Measurements from ENCODE around the gene POLR3A. TPM values are rescaled to one million over a fixed set of nuclear protein-coding genes. Genes with fewer than 3 reads are reported as not detected.
A peak's percentile ranks its signal among the peaks of the same experiment; 100 is the strongest.

POLR3A gene
- total RNA-seq, 1 experiment from 2014 or later = 38.0 TPM

DNA sequence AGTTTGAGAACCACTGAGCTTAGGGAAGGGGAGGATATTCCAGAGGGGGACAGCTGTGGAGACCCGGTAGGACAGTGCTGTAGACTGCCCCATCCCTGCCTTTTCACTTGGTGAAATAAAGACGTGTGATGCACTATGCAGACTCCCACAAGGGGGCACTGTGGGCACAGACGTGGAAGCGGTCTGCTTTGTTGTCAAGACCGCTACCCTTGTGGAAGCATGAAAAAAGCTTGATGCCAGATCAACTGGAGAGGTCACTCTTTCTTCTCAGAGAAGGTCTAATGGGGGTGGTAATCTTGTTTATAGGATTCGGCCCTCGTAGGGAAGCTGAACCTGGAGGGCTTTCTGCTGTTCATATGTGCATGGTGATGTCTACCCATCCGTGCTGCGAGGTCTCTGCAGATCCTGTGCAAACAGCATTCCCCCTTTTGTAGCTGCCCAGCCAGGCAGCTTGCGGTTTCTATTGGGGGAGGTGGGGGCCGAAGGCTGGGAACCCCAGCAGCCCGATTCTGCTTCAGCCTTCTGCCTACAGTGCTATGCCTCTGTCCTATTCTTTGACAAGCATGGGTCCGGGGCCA, 18.1 kb upstream of the POLR3A start:
- H3K79me1 ChIP-seq (ENCODE audit: insufficient read depth, low read depth, low read length, poor library complexity, severe bottlenecking) = no peaks in the 10 kb centered on the region
- H4K8ac ChIP-seq (replicated peaks; ENCODE audit: insufficient read length, low read depth, low read length) = no peak overlapping the region
- Mint-ChIP-seq H3K4me3 (no peak overlapping the region; a peak in 1 of 5 replicates), H3K4me1 (peaks cover 22 to 25% of the 10 kb centered on the region in 2 experiments), H3K9me3 (no peaks in the 10 kb centered on the region), H3K27ac (no peak overlapping the region), H3K27me3 (ENCODE audit: low read depth) (no peaks in the 10 kb centered on the region; the same call in 1 of the 2 replicates), H3K36me3 (ENCODE audit: insufficient read depth in 1 of 3, low read depth in 3 of 3) (peaks cover 2 to 11% (median 5%) of the 10 kb centered on the region in 3 experiments; a peak in 5 of 7 replicates)
- no peak overlapping the region for H2AFZ ChIP-seq (ENCODE audit: low read length)
- no peak overlapping the region for H2BK5ac ChIP-seq (ENCODE audit: insufficient read length, low read length)
- no peak overlapping the region for H4K5ac ChIP-seq (ENCODE audit: insufficient read length, low read depth, low read length)
- no peak overlapping the region for H2BK120ac ChIP-seq (ENCODE audit: low read depth, low read length, poor library complexity, severe bottlenecking)
- WGBS (ENCODE audit: extremely low coverage, insufficient read length, low lambda C conversion rate) = no CpG with 5 or more reads among the region's 13 CpGs
- DNase-seq = peak; percentile 93
- H3K4me2 ChIP-seq (ENCODE audit: insufficient read depth, insufficient read length, low read length) = no peak overlapping the region
- H2BK12ac ChIP-seq (ENCODE audit: insufficient read length, low read depth, low read length) = no peak overlapping the region
- peak; percentile 96 for TF ChIP-seq CTCF (conservative IDR thresholded peaks at IDR 0.05)
- no peak overlapping the region for H2BK20ac ChIP-seq (ENCODE audit: low read depth, low read length, poor library complexity, severe bottlenecking)
- no peak overlapping the region for H3K14ac ChIP-seq (ENCODE audit: insufficient read depth, low read length)
- H3K23me2 ChIP-seq (ENCODE audit: insufficient read length, low read depth, low read length, poor library complexity, severe bottlenecking) = no peaks in the 10 kb centered on the region
- no peaks in the 10 kb centered on the region for H3K4me1 ChIP-seq (ENCODE audit: insufficient read depth, low read length)
- H4K91ac ChIP-seq (ENCODE audit: insufficient read length, low read depth, low read length) = no peak overlapping the region
- H3K4ac ChIP-seq (ENCODE audit: low read depth, low read length) = no peak overlapping the region
- H3K18ac ChIP-seq (ENCODE audit: insufficient read length, low read depth, low read length) = no peak overlapping the region
- no peak overlapping the region for H3T11ph ChIP-seq (ENCODE audit: low read length)
- no peaks in the 10 kb centered on the region for H3K9me3 ChIP-seq (ENCODE audit: control insufficient read depth, low read depth, low read length)
- H3K23ac ChIP-seq (ENCODE audit: insufficient read length, low read depth, low read length) = no peak overlapping the region
- no peaks in the 10 kb centered on the region for H3K79me2 ChIP-seq (ENCODE audit: insufficient read depth, low read length)
- no peak overlapping the region for H3K9ac ChIP-seq (ENCODE audit: extremely low read depth, insufficient read length, low read length)
- H3K27ac ChIP-seq (ENCODE audit: insufficient read length, low read depth, low read length) = no peak overlapping the region
- H3K27me3 ChIP-seq (ENCODE audit: insufficient read depth, low read length) = no peaks in the 10 kb centered on the region
- no peak overlapping the region for H3K56ac ChIP-seq (ENCODE audit: insufficient read length, low read depth, low read length)
- no peak overlapping the region for H2AK5ac ChIP-seq (ENCODE audit: insufficient read length, low read length)
- peaks cover 3% of the 10 kb centered on the region for H4K20me1 ChIP-seq (ENCODE audit: control insufficient read depth, insufficient read depth, insufficient read length)
- H2BK15ac ChIP-seq (ENCODE audit: low read depth, low read length) = no peak overlapping the region
